Stimulated activated CD4-positive, alpha-beta T cell treated with anti-CD3 and anti-CD28 coated beads, Interleukin-1b, Interleukin-23, amount 100 ng/mL, for 48 hours (primary cell): Measurements from ENCODE around the gene KCNAB2.

Source experiments
- DNase-seq: peaks from one replicate; pipeline ENCODE4 v3.0.0-alpha.2; 2020

The KCNAB2 gene

GRCh38 chr1:6099787-6100765, 54.4 kb downstream of the KCNAB2 start:
- no peak for DNase-seq

GRCh38 chr1:6100861-6101783, 55.4 kb downstream of the KCNAB2 start:
- DNase-seq = no peak

- no peak for DNase-seq
Measured at GRCh38 chr1:6101826-6102531, 56.3 kb downstream of the KCNAB2 start.

GRCh38 chr1:6102532-6102845, 56.8 kb downstream of the KCNAB2 start:
- DNase-seq = no peak

- no peak for DNase-seq
Measured at GRCh38 chr1:6103111-6103853, 57.6 kb downstream of the KCNAB2 start.

- no peak for DNase-seq
Measured at GRCh38 chr1:6103854-6104530, 58.3 kb downstream of the KCNAB2 start.

- no peak for DNase-seq
Measured at GRCh38 chr1:6104631-6105030, 58.9 kb downstream of the KCNAB2 start.

GRCh38 chr1:6105218-6105679, 59.6 kb downstream of the KCNAB2 start:
- no peak for DNase-seq

GRCh38 chr1:6105763-6106162, 60.1 kb downstream of the KCNAB2 start:
- DNase-seq = no peak

GRCh38 chr1:6106321-6106731, 60.6 kb downstream of the KCNAB2 start:
- no peak for DNase-seq

GRCh38 chr1:6106977-6107376, 61.3 kb downstream of the KCNAB2 start:
- DNase-seq = no peak

- DNase-seq = no peak
Measured at GRCh38 chr1:6107409-6108356, 62.0 kb downstream of the KCNAB2 start.

- no peak for DNase-seq
Measured at GRCh38 chr1:6108476-6108875, 62.8 kb downstream of the KCNAB2 start.

GRCh38 chr1:6108937-6109614, 63.4 kb downstream of the KCNAB2 start:
- peak; percentile 54 for DNase-seq

GRCh38 chr1:6109688-6110087, 64.0 kb downstream of the KCNAB2 start:
- no peak for DNase-seq

- no peak for DNase-seq
Measured at GRCh38 chr1:6110326-6110725, 64.6 kb downstream of the KCNAB2 start.

- no peak for DNase-seq
Measured at GRCh38 chr1:6111571-6111970, 65.9 kb downstream of the KCNAB2 start.

- no peak for DNase-seq
Measured at GRCh38 chr1:6111991-6112689, 66.5 kb downstream of the KCNAB2 start.

GRCh38 chr1:6112690-6113005, 67.0 kb downstream of the KCNAB2 start:
- no peak for DNase-seq
